Neural cell (in vitro differentiated cells): ENCODE data around the gene RDX.

Experiments used
- CTCF ChIP-seq: fragments of 450-650 bp; IDR thresholded peaks from 2 replicates; pipeline ENCODE4 v1.5.1; 2014; ENCODE audit warnings: antibody characterized with exemption, mild to moderate bottlenecking, moderate library complexity; ENCODE audit not compliant: poor library complexity, severe bottlenecking
- EP300 ChIP-seq: fragments of 450-650 bp; conservative IDR thresholded peaks from 2 replicates; pipeline ENCODE4 v1.6.1; 2014; ENCODE audit warnings: antibody characterized with exemption, mild to moderate bottlenecking, moderate library complexity; ENCODE audit not compliant: poor library complexity, severe bottlenecking
- EZH2 ChIP-seq: fragments of 200-600, 300-800 bp; shearing (Covaris generic), sonication (generic); IDR thresholded peaks from 2 replicates; pipeline ENCODE4 v1.6.1; 2014; ENCODE audit warnings: antibody characterized with exemption, low read length, borderline replicate concordance, mild to moderate bottlenecking; ENCODE audit not compliant: insufficient read depth, poor library complexity, severe bottlenecking
- POLR2AphosphoS5 ChIP-seq: IDR thresholded peaks from 2 replicates; pipeline ENCODE4 v1.6.1; 2012
- RAD21 ChIP-seq: fragments of 450-650 bp; conservative IDR thresholded peaks from 2 replicates; pipeline ENCODE4 v1.6.1; 2014; ENCODE audit warnings: antibody characterized with exemption, mild to moderate bottlenecking, moderate library complexity
- REST ChIP-seq: IDR thresholded peaks from 2 replicates; pipeline ENCODE4 v1.6.1; 2012; ENCODE audit warnings: borderline replicate concordance
- SMC3 ChIP-seq: fragments of 450-650 bp; conservative IDR thresholded peaks from 2 replicates; pipeline ENCODE4 v1.6.1; 2014; ENCODE audit warnings: antibody characterized with exemption, mild to moderate bottlenecking, moderate library complexity; ENCODE audit not compliant: poor library complexity
- TAF1 ChIP-seq: IDR thresholded peaks from 2 replicates; pipeline ENCODE4 v1.6.1; 2012; ENCODE audit warnings: low read depth

GRCh38 chr11:110249766-110250165 is 46.6 kb downstream of the RDX start:
- no peak for TF ChIP-seq CTCF
- TF ChIP-seq RAD21 = no peak
- no peak for TF ChIP-seq EZH2
- no peak for TF ChIP-seq POLR2AphosphoS5
- no peak for TF ChIP-seq EP300
- no peak for TF ChIP-seq TAF1
- no peak for TF ChIP-seq SMC3
- no peak for TF ChIP-seq REST
